Measurements from ENCODE around the gene RNF217. TPM values are rescaled to one million over a fixed set of nuclear protein-coding genes. Genes with fewer than 3 reads are reported as not detected.
"Not testable (repeated sequence)": the region's sequence is repeated elsewhere in the genome, so short reads cannot be mapped to it uniquely, and the experiment has no call there.

The RNF217 gene
- total RNA-seq, 1 donor from 2014 or later: 25.5 TPM

GRCh38 chr6:125124049-125124669 is 161.9 kb downstream of the RNF217 start:
- Histone ChIP-seq H3K27ac (no peak overlapping the region), H3K27me3 (ENCODE audit: low read depth) (no peaks in the 10 kb centered on the region), H3K36me3 (no peaks in the 10 kb centered on the region), H3K9me3 (no peaks in the 10 kb centered on the region), H3K4me3 (no peak overlapping the region), H3K4me1 (no peaks in the 10 kb centered on the region)
- ATAC-seq (no peak), DNase-seq (no peak)
- intact Hi-C loops (cut with DNase I): no loop called here
- TF ChIP-seq CTCF (IDR thresholded peaks at IDR 0.05): no peak

DNA sequence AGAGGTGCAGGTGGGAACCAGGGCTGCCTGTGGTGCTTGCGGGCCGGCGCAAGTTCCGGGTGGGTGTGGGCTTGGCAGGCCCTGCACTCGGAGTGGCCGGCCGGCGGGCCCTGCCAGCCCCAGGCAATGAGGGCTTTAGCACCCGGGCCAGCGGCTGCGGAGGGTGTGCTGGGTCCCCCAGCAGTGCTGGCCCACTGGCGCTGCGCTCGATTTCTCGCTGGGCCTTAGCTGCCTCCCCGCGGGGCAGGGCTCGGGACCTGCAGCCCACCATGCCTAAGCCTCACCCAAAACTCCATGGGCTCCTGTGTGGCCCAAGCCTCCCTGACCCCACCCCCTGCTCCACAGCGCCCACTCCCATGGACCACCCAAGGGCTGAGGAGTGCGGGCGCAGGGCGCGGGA is 163.6 kb downstream of the RNF217 start:
- ATAC-seq; H3K27ac ChIP-seq; intact Hi-C loops (cut with DNase I); H3K4me3 ChIP-seq; DNase-seq; H3K9me3 ChIP-seq; H3K36me3 ChIP-seq; H3K27me3 ChIP-seq (ENCODE audit: low read depth); H3K4me1 ChIP-seq: not testable (repeated sequence)

DNA sequence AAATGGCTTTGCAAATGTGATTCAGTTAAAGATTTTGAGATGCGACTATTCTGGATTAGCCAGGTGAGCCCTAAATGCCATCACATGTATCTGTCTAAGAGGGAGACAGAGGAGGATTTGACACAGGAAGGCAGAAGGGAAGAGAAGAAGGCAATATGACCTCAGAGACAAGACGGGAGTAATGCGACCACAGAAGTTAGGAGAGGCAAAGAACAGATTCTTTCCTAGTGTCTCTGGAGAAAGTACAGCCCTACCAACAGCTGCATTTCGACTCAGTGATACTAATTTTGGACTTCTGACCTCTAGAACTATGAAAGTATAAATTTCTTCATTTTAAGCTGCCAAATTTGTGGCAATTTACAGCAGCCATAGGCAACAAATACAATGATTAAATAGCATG is 167.1 kb downstream of the RNF217 start:
- ATAC-seq: no peak
- Histone ChIP-seq H3K27me3 (ENCODE audit: low read depth) (no peaks in the 10 kb centered on the region), H3K36me3 (no peaks in the 10 kb centered on the region), H3K4me1 (no peaks in the 10 kb centered on the region), H3K4me3 (no peak overlapping the region), H3K9me3 (no peaks in the 10 kb centered on the region), H3K27ac (no peak overlapping the region)
- intact Hi-C loops (cut with DNase I): no loop called here
- DNase-seq: no peak
- no peak for TF ChIP-seq CTCF (IDR thresholded peaks at IDR 0.05)

DNA sequence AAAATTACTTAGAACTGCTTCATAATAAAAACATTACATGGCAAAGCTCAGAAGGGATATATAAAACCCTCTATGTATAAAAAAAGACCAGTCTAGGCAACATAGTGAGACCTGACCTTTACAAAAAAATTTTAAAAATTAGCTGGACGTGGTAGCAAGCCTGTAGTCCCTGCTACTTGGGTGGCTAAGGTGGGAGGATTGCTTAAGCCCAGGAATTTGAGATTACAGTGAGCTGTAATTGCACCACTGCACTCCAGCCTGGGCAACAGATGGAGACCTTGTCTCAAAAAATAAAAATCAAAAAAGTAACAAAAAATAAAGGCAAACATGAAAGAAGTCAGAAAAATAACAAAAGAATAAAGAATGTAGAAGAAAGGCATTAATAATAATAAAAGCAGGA is 169.8 kb downstream of the RNF217 start:
- no peaks in the 10 kb centered on the region for H3K27me3 ChIP-seq (ENCODE audit: low read depth)
- H3K9me3 ChIP-seq: no peaks in the 10 kb centered on the region
- ATAC-seq (no peak), DNase-seq (no peak)
- intact Hi-C loops (cut with DNase I): no loop called here
- H3K27ac ChIP-seq: no peak overlapping the region
- H3K4me3 ChIP-seq: no peak overlapping the region
- no peak for TF ChIP-seq CTCF (IDR thresholded peaks at IDR 0.05)
- no peaks in the 10 kb centered on the region for H3K36me3 ChIP-seq
- no peaks in the 10 kb centered on the region for H3K4me1 ChIP-seq

GRCh38 chr6:125136378-125136777 is 174.1 kb downstream of the RNF217 start:
- H3K36me3 ChIP-seq: no peaks in the 10 kb centered on the region
- H3K27me3 ChIP-seq (ENCODE audit: low read depth): no peaks in the 10 kb centered on the region
- no peak for DNase-seq
- TF ChIP-seq CTCF (IDR thresholded peaks at IDR 0.05): no peak
- H3K4me1 ChIP-seq: no peaks in the 10 kb centered on the region
- intact Hi-C loops (cut with DNase I): no loop called here
- no peaks in the 10 kb centered on the region for H3K9me3 ChIP-seq
- H3K4me3 ChIP-seq: no peak overlapping the region
- no peak overlapping the region for H3K27ac ChIP-seq
- no peak for ATAC-seq

DNA sequence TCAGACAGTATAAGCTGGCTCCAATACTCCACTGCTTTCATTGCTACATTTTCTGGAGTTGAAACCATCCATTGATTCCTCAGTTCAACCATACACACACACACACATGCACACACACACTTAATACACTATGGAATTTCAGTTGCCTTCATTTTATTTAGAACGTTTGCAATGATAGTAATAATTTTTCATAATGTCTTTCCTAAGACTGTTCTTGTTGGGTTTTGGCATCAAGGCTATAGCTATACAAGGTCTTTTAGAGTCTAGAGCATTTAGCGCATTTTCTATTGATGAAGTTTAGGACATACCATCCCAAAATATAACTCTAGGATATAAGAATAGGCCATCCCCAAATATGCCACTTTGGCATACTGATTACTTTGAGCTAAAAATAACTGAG is 175.8 kb downstream of the RNF217 start:
- no peak for DNase-seq
- Histone ChIP-seq H3K36me3 (no peaks in the 10 kb centered on the region), H3K27me3 (ENCODE audit: low read depth) (no peaks in the 10 kb centered on the region), H3K4me1 (no peaks in the 10 kb centered on the region), H3K9me3 (no peaks in the 10 kb centered on the region), H3K4me3 (no peak overlapping the region), H3K27ac (no peak overlapping the region)
- no peak for TF ChIP-seq CTCF (IDR thresholded peaks at IDR 0.05)
- intact Hi-C loops (cut with DNase I): no loop called here
- no peak for ATAC-seq
